ENCODE data around the gene SORCS1. TPM values are rescaled to one million over a fixed set of nuclear protein-coding genes. Genes with fewer than 3 reads are reported as not detected.
A peak's percentile ranks its signal among the peaks of the same experiment; 100 is the strongest.

SORCS1 gene
- total RNA-seq = not detected in 2 replicates

DNA sequence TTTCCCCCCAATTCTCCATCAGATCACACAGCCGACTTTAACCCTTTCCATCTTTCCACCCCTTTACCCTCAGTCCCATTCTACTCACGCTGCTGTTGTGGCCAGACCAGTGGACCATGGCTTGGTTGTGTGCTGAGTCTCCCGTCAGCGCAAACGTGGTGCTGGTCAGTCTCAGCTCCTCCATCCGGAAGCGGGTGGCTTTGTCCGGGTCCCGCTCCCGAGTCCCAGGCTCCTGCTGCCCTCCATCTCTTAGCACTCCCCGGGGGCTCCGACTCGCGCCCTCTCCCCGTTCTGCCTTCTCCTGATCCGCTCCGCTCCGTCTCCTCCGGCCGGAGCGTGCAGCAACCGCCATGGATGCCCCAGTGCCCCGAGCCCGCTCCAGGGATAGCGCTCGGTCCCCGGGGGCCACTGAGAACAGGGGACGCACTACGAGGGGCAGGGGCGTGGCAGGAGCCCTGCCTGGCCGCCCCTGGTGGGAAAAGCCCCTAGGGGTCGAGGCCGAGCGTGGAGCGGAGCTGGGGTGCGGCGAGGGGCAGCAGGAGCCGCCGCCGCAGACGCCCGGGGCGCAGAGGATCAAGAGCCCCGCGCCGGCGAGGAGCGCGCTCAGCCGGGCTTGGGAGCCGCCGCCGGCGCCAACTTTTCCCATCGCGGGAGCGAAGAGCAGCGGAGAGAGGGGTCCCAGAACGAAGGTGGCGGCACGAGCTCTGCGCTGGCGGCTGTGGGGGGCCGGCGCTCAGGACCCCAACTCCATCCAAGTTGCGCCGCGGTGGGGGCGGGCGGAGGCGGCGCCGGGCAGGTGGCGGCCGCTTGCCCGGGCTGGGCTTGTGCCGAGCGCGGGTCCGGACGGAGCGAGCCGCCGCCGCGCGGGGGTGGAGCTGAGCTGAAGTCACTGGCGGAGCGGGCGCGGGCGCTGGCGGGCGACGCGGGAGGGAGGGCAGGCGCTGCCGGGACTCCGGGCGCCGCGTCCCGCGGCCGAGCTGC is at the start of gene SORCS1:
SORCS1 (minus strand) TSS at position 826 of the 981 bp plus-strand sequence.
- peak in 1 of 2 donors; percentile 1 for DNase-seq (ENCODE audit: low read depth in 2 of 2)

DNA sequence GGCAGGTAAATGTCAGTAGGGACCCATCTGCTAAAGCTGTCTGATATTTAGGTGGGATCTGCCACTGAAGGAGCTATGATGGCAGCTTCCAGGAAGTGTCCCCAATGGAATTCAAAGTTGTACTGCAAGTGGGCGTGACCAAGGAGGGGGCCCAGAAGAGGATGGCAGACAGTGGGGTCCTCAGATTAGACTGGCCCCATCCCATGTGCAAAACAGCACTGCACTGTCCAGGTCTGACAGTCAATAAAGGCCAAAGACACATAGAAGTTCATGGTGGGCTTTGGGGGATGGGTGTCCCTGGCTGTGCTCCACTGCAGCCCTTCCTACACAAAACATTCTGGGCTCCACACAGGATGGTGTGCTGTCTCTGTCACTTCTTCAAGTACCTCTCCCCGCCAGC is 49.8 kb upstream of the SORCS1 start:
- DNase-seq (ENCODE audit: low read depth in 2 of 2) = no peak

- DNase-seq (ENCODE audit: low read depth in 2 of 2) = no peak
These were observed 49.4 kb upstream of the SORCS1 start for GRCh38 chr10:107213861-107214260.

- DNase-seq (ENCODE audit: low read depth in 2 of 2) = no peak
These were observed 42.3 kb upstream of the SORCS1 start for GRCh38 chr10:107206833-107207232.

DNA sequence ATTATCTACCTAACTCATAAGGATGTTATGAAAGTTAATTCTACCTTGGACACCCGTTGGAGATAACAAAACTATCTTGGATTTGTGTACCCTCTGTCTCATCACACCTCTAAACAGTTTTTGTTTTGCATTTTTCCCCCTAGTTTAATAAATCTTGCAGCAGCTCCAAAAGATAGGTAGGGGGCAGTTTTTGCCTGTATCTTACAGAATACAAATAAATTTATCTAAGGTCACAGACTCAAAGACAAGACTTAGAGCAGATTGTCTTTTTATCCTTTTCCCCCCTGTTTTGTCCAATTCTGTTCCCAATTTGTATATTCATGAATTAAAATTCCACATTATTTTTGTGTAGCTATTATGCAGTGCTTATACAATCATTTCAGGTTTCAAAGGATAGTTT is 5.0 kb upstream of the SORCS1 start:
- no peak for DNase-seq (ENCODE audit: low read depth in 2 of 2)

DNA sequence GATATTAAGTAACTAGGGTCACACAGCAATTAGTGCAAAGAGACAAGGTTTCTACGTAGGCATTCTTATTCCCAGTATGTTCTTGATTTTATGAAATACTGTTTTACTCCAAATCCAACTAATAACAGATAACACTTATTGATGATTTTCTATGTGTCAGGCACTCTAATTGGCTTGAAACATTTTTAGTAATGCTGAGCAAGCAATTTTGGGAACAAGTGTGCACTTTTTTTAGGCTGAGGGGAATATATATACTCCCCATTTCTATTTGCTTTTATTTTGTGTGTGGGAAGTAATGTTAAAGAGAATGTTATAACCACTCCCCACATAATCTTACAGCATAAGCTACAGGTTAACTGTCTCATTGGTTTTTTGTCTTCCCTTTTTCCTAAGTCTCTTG is 4.2 kb upstream of the SORCS1 start:
- DNase-seq (ENCODE audit: low read depth in 2 of 2) = no peak

GRCh38 chr10:107166403-107166802 is 1.9 kb upstream of the SORCS1 start:
- no peak for DNase-seq (ENCODE audit: low read depth in 2 of 2)

GRCh38 chr10:107164992-107165391 is 486 bp upstream of the SORCS1 start:
- no peak for DNase-seq (ENCODE audit: low read depth in 2 of 2)

DNA sequence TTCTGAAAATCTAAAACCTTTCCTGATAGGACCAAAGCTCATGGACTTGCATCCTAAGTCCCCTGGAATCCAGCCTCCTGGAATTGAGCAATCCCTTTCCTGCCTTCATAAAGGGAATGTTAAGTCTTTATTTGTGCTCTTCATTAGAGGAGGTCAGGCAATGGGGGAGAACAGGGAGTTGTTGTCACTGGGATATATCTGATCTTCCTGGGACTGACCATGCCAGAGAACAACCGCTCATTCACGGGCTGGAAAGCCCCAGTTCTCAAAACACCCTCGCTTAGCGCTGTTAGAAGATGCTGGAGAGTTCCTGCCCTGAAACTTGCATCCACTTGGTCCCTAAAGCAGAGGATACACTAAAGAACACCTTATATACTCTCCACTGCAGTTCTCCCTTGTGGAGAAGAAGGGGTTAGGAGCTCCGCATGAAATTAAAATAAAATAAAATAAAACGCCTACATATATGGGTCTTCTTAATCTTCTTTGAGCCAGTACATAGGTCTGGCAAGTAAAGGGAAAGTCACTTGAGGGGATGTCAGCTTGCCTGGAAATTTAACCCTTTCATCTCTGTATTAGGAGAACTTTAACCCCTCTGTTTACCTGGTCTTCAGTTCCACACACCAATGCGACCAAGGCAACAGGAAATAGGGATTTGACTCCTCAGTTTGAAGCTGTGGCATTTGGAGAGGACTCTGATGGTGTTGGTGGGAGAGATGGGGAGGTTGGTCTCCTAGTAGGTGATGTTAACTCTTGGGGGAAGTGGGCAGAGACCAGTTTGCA is 1.2 kb downstream of the SORCS1 start:
- DNase-seq (ENCODE audit: low read depth in 2 of 2) = no peak

DNA sequence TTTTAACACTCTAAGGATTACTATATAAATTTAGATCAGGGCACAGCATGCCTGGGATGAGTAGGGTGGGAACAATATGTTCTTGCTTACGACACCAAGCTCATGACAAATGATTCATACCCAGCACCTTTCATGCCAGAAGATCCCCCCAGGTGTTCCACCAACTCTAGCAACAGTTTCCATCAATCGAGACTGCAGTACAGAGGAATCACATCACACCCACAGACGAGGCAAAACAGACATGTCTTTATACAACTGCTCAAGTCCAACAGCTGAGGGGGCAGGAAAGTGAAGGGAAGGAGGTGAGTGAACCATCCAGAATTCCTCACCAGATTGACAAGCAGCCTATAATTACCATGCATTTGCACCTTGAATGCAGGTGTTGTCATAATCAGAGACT is 3.6 kb downstream of the SORCS1 start:
- no peak for DNase-seq (ENCODE audit: low read depth in 2 of 2)

GRCh38 chr10:107159871-107160270 is 4.6 kb downstream of the SORCS1 start:
- DNase-seq (ENCODE audit: low read depth in 2 of 2) = no peak

GRCh38 chr10:107157071-107157470 is 7.4 kb downstream of the SORCS1 start:
- no peak for DNase-seq (ENCODE audit: low read depth in 2 of 2)

DNA sequence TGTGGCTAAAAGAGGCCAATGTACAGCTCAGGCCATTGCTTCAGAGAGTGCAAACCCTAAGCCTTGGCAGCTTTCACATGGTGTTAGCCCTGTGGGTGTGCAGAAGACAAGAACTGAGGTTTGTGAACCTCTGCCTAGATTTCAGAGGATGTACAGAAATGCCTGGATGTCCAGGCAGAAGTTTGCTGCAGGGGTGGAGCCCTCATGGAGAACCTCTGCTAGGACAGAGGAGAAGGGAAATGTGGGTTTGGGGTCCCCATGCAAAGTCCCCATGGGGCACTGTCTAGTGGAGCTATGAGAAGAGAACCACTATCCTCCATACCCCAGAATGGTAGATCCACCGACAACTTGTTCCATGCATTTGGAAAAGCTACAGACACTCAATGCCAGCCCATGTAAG is 12.4 kb downstream of the SORCS1 start:
- DNase-seq (ENCODE audit: low read depth in 2 of 2) = no peak

- no peak for DNase-seq (ENCODE audit: low read depth in 2 of 2)
These were observed 15.6 kb downstream of the SORCS1 start for GRCh38 chr10:107148906-107149305.

- DNase-seq (ENCODE audit: low read depth in 2 of 2) = no peak
These were observed 20.0 kb downstream of the SORCS1 start for GRCh38 chr10:107144490-107144889.

DNA sequence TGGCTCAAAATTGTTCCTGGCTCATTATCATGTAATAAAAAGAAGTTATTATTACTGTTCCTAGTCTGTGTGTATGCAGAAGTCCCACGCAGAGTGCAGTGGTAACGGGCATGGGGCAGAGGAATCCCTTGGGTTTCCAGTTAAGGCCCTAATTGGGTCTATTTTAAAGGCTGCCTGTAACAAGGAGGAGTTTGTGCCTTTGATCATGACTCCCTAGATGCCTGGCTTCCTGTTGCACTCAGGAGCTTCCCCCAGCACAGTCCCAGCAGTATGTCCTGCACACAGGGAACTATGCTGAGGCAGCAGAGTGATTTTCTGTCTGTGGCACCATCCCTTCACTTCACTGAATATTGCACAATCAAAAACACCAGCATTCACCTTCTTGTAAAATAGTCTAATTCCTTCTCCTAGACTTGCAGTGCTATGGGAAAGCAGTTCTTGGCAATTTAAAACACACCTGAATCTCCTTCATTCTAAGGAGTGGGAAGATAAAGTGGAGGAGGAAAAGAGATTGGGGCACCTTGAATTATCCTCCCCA is 22.9 kb downstream of the SORCS1 start:
- no peak for DNase-seq (ENCODE audit: low read depth in 2 of 2)

DNA sequence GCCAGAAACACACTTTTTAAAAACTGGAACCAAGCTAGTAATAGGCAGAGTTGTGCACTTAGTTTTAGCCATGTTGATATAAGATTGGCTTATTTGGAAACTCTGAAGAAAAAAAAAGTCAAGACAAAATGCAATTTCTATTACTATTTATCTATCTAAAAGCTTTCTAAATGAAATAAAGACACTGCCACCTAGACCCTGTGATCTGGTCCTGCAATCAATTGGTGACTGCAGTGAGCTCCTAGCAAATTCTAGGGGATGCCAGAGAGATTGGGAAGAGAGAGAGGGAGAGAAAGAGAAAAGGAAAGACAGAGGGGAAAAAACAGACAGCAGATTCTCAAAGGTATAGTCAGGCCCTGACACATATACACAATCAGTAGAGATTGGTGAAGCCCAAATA is 25.3 kb downstream of the SORCS1 start:
- DNase-seq (ENCODE audit: low read depth in 2 of 2) = no peak

DNA sequence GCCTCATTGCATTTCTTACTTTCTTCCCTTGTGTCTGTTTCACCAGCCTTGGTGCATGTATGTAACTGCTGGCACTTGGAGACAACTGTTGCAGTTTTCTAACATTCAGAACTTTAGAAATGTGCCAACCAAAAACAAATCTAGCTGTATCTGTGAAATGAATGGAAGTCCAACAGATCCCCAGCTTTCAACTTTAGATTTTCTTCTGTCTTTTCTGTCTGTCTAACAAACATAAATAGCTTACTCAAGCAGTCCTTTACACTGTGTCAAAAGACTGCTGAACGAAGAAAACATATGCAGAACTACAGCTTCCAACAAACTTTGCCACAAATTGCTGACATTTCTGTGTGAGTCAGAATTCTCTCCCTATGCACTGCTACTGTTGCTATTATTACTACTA is 30.9 kb downstream of the SORCS1 start:
- no peak for DNase-seq (ENCODE audit: low read depth in 2 of 2)

GRCh38 chr10:107129000-107129399 is 35.5 kb downstream of the SORCS1 start:
- DNase-seq (ENCODE audit: low read depth in 2 of 2) = no peak

- DNase-seq (ENCODE audit: low read depth in 2 of 2) = no peak
These were observed 37.9 kb downstream of the SORCS1 start for GRCh38 chr10:107126512-107127065.

- DNase-seq (ENCODE audit: low read depth in 2 of 2) = no peak
These were observed 41.8 kb downstream of the SORCS1 start for GRCh38 chr10:107122703-107123102.

GRCh38 chr10:107118866-107119265 is 45.6 kb downstream of the SORCS1 start:
- DNase-seq (ENCODE audit: low read depth in 2 of 2) = no peak

Measured in dermis microvascular lymphatic vessel endothelial cell (primary cell).